ENCODE data around the gene DPP6. TPM values are rescaled to one million over a fixed set of nuclear protein-coding genes. Genes with fewer than 3 reads are reported as not detected.
"Not testable (repeated sequence)": the region's sequence is repeated elsewhere in the genome, so short reads cannot be mapped to it uniquely, and the experiment has no call there.

Gene DPP6
- total and polyA plus RNA-seq, 10 donors: 0.11 to 8.7 (median 3.0) TPM

DNA sequence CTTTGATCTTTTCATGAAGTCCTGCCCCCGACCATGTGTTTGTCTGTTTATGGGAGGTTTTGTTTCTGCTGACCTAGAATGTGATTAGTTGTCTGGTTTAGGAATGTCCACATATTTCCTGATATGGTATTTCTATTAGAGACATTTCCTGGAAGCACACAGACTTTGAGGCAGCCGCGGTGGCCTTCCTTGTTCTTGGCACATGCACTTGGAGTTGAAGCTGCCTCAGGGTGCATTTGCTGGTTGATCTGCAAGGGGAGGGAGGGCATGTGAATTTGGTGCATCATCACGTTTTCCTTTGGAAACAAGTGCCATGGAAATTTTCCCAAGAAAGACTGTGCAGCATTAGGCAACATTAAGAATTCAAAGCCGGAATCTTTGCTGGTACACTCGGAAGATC is 622.0 kb downstream of the DPP6 start:
- 70 to 85% (median 73%) methylated on average over 6 of the region's 6 CpGs for WGBS, 5 donors
- no peak for TF ChIP-seq POLR2AphosphoS5 (IDR thresholded peaks at IDR 0.05)
- no peak for TF ChIP-seq POLR2A (IDR thresholded peaks at IDR 0.05)
- TF ChIP-seq, protein P1, sequence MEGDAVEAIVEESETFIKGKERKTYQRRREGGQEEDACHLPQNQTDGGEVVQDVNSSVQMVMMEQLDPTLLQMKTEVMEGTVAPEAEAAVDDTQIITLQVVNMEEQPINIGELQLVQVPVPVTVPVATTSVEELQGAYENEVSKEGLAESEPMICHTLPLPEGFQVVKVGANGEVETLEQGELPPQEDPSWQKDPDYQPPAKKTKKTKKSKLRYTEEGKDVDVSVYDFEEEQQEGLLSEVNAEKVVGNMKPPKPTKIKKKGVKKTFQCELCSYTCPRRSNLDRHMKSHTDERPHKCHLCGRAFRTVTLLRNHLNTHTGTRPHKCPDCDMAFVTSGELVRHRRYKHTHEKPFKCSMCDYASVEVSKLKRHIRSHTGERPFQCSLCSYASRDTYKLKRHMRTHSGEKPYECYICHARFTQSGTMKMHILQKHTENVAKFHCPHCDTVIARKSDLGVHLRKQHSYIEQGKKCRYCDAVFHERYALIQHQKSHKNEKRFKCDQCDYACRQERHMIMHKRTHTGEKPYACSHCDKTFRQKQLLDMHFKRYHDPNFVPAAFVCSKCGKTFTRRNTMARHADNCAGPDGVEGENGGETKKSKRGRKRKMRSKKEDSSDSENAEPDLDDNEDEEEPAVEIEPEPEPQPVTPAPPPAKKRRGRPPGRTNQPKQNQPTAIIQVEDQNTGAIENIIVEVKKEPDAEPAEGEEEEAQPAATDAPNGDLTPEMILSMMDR (IDR thresholded peaks at IDR 0.05 in 8 of 11, conservative IDR thresholded peaks at IDR 0.05 in 3 of 11): no peak
- H3K4me3 ChIP-seq: no peak overlapping the region
- H3K9me3 ChIP-seq: peaks cover 0 to 13% (median 0%) of the 10 kb centered on the region in 8 donors
- no peak for DNase-seq
- intact Hi-C loops (cut with DNase I; ENCODE audit: low total_unique reads): no loop called here
- no peak overlapping the region for H3K27ac ChIP-seq
- no peaks in the 10 kb centered on the region for H3K36me3 ChIP-seq
- no peaks in the 10 kb centered on the region for H3K27me3 ChIP-seq (replicated peaks in 1 of 7)
- H3K4me1 ChIP-seq: no peaks in the 10 kb centered on the region

DNA sequence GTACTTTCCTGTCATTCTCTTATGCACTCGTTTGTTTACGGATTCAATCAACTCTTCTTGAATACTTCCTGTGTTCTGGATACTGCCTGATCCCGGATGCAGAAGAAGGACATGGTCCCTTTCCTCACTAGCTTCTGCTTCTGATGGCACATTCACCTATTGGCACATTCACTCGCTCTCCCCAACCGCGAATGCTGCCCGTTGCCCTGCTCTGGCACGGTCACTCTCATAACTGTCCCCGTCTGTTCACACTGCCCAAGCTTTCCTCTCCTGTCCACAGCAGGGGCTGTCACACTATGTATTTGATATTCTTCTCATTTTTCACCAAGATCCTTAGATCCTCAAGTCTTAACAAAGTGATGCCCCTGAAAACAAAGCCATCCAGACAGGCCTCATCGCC is 623.4 kb downstream of the DPP6 start:
- no peak for DNase-seq
- 83 to 90% (median 86%) methylated on average over 10 of the region's 10 CpGs for WGBS, 5 donors
- intact Hi-C loops (cut with DNase I; ENCODE audit: low total_unique reads): no loop called here
- H3K27ac ChIP-seq: no peak overlapping the region
- H3K27me3 ChIP-seq (replicated peaks in 1 of 7): no peaks in the 10 kb centered on the region
- H3K36me3 ChIP-seq: no peaks in the 10 kb centered on the region
- peaks cover 0 to 13% (median 0%) of the 10 kb centered on the region in 8 donors for H3K9me3 ChIP-seq
- TF ChIP-seq POLR2AphosphoS5 (IDR thresholded peaks at IDR 0.05) (no peak), POLR2A (IDR thresholded peaks at IDR 0.05) (no peak)
- TF ChIP-seq, protein P1 (IDR thresholded peaks at IDR 0.05 in 8 of 11, conservative IDR thresholded peaks at IDR 0.05 in 3 of 11): no peak
- no peaks in the 10 kb centered on the region for H3K4me1 ChIP-seq
- H3K4me3 ChIP-seq: no peak overlapping the region

DNA sequence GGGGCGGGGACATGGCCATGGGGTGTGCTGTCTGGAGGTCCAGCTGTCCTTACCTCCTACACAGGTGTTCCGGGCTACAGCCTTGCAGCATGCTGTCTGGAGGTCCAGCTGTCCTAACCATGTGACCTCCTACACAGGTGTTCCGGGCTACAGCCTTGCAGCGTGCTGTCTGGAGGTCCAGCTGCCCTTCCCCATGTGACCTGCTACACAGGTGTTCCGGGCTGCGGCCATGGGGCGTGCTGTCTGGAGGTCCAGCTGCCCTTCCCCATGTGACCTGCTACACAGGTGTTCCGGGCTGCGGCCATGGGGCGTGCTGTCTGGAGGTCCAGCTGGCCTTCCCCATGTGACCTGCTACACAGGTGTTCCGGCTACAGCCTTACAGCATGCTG is 623.8 kb downstream of the DPP6 start:
- H3K36me3 ChIP-seq; DNase-seq; H3K4me1 ChIP-seq; H3K27ac ChIP-seq; H3K27me3 ChIP-seq (replicated peaks in 1 of 7); H3K4me3 ChIP-seq; intact Hi-C loops (cut with DNase I; ENCODE audit: low total_unique reads): not testable (repeated sequence)
- WGBS, 5 donors: 74 to 94% (median 90%) methylated on average over 3 to 11 of the region's 11 CpGs
- H3K9me3 ChIP-seq: peaks cover 0 to 13% (median 0%) of the 10 kb centered on the region in 8 donors

DNA sequence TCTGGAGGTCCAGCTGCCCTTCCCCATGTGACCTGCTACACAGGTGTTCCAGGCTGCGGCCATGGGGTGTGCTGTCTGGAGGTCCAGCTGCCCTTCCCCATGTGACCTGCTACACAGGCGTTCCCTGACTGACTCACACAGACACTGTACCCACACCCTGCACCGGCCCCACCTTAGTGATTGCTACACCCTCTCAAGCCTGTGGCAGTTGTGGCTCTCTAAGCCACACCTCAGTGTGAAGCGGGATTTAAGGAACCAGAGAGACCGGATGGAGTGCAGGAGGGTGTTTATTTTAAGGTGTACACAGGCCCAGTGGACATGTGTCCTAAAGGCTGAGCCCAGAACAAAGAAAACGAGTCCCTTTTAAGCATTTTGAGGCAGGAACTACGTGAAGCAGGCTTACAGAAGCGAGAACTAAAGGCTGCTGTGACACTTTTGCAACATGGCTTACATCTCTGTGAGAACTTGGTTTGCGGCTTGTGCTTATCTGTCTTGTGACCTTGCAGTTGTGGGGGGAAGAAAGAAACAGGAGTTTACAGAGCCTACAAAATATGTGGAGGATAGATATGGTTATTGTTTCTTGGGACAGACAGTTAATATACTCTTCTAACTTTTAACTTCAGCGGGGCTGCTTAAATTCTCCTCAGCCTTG is 624.4 kb downstream of the DPP6 start:
- TF ChIP-seq, protein P1 (IDR thresholded peaks at IDR 0.05 in 8 of 11, conservative IDR thresholded peaks at IDR 0.05 in 3 of 11): no peak
- TF ChIP-seq POLR2A (IDR thresholded peaks at IDR 0.05): no peak
- no peak for TF ChIP-seq POLR2AphosphoS5 (IDR thresholded peaks at IDR 0.05)
- no peaks in the 10 kb centered on the region for H3K4me1 ChIP-seq
- H3K9me3 ChIP-seq: peaks cover 0 to 18% (median 0%) of the 10 kb centered on the region in 8 donors
- WGBS, 5 donors: 75 to 85% (median 82%) methylated on average over 8 to 10 of the region's 10 CpGs
- no peak overlapping the region for H3K4me3 ChIP-seq
- intact Hi-C loops (cut with DNase I; ENCODE audit: low total_unique reads): no loop called here
- H3K27ac ChIP-seq: no peak overlapping the region
- H3K27me3 ChIP-seq (replicated peaks in 1 of 7): no peaks in the 10 kb centered on the region
- DNase-seq: no peak
- no peaks in the 10 kb centered on the region for H3K36me3 ChIP-seq
